ENCODE results near the gene PHF20.
"Not testable (repeated sequence)": the region's sequence is repeated elsewhere in the genome, so short reads cannot be mapped to it uniquely, and the experiment has no call there.

PHF20 gene

GRCh38 chr20:35739294-35740163, 32.3 kb upstream of the PHF20 start:
- DNase-seq, result peak; percentile 19

DNA sequence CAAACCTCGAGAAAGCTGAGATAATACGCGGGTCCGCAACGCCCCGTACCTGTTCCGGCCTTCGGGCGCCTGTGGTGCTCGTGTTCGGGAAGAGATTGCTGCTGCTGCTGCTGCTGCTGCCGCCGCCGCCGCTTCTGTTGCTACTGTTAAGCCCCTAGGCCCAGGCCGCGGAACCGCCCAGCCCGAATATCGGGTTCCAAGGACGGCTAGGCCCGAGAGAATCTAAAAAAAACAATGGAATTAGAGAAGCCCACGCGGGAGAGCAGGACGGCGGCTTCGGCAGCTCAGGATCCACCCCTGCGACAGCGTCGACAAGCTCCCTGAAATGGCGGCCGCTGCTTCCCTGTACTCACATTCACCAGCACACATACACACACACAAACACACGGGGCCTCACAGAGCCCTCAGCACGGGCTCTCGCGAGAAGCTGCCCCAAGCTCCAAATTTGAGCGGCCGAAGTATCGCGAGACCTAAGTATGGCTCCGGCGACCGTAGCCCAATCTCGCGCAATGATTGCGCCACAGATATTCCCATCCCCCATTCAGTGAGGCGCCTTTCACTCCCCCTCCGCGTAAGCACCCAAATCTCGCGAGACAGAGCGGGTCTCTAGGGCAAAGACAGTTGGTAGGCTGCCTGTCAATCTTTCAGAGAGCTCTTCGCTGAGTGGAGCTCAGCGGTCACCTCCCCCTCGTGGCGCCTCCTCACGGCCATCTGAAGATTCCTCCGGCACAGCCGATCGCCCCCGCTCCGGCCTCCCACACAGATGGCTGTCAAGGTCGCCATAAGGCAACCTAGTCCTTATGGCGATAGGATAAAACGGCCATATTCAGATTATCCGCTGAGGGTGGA, 29.7 kb upstream of the PHF20 start, which contains the start of gene RBM39:
Gene RBM39 (minus strand): TSS at position 369 of the 849 bp plus-strand sequence. CDS start 1,386 bp downstream, outside the sequence.
- DNase-seq, result peak; percentile 100

DNA sequence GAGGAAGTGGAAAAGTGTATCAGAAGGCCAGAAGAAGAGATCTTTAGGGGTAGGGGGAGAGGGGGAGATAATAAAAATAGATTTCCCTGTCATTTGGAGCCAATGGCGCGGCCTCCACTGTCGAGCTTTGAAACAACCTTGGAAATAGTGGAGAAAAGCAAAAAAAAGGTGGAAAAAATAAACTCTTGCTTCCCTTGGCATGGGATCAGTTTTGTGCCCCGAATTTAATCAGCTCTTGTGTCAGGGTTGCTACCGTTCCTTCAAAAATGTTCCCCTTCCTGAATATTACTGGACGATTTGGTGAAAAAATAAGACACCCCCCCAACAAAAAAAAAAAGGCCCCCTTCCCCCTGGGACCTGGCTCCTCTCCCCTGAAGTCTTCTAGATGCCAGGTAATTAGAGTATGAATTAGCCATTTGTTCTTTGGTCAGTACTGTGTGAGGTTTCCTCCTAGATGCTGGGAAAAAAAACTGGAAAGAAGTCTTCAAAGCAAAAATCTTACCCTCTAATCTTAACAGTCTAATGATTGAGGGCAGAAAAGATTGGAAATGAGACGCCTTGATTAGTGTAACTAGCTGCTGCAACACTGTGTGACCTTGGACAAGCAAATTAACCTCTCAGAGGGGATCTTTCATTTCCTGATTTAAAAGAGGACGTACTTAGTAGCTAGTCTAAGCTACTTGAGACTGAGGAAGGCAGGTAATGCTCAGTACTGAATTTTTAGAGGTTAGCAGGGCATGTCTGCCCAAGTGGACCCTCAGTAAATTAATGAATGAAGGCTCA, 28.9 kb upstream of the PHF20 start:
- DNase-seq, result peak; percentile 70

DNA sequence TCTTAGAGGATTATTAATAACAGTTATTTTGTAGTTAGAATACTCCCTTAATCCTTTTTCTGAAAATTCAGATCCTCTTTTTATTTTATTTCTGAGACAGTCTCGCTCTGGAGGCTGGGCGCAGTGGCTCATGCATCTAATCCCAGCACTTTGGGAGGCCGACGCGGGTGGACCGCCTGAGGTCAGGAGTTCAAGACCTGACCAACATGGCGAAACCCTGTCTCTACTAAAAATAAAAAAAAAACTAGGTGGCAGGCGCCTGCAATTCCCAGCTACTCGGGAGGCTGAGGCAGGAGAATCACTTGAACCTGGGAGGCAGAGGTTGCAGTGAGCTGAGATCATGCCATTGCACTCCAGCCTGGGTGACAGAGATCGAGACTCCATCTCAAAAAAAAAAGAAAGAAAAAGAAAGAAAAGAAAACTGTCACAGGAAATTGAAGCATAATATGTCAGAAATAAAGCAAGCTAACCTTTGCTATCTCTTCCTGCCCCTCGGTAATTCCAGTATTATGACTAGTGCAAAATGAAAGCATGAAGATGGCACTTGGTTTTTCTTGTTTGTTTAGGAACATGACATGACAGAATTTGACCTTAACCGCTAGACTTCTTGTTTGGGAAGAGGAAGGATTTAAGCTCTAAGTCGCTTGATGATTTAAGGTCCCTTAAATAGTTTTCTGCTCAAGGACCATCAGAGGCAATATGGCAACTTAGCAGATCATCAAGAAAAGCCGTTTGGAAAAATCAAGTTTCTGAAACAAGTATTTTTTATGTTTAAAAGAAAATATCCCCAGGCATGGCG, 27.9 kb upstream of the PHF20 start:
- peak; percentile 57 for DNase-seq

DNA sequence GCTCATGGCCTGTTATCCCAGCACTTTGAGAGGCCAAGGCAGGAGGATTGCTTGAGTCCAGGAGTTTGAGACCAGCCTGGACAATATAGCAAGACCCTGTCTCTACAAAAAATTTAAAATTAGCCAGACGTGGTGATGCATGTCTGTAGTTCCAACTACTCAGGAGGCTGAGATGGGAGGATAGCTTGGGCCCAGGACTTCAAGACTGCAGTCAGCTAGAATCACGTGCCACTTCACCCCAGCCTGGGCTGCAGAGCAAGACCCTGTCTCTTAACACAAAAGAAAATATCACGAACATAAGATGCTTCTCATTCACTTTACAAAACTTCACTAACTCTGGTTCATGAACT, 27.3 kb upstream of the PHF20 start:
- not testable (repeated sequence) for DNase-seq

DNA sequence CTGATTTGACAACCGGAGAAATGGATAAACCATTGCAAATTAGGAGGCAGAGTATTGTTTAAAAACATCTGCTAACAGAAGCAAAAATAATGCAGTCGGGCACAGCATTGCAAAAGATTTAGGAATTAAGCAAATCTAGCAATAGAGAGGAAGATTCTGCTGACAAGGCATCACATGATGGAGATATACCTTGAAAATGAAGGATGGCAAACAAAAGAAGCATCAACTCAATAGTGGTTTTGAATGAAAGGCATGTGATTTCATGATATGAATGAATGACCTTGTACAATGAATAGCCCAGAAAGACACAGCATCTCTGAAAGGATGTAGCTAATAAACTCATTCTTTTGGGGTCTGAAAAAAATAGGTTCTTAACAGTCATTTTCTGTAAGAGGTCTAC, 21.2 kb upstream of the PHF20 start:
- no peak for DNase-seq

DNA sequence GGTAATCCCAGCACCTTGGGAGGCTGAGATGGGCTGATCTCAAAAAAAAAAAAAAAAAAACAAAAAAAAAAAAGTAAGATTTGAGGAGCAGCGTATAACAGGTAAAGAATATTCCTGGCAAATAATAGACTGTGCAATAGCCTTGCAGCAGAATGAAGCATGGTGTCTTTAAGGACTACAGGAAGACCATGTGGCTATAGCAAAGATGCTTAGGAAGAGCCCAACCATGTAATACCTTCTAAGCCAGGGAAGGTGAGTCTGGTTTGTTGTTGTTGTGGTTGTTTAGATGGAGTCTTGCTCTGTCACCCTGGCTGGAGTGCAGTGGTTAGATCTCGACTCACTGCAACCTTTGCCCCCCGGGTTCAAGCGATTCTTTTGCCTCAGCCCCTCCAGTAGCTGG, 15.4 kb upstream of the PHF20 start:
- DNase-seq, result no peak

GRCh38 chr20:35757098-35757705, 14.6 kb upstream of the PHF20 start:
- DNase-seq, result no peak

GRCh38 chr20:35761548-35761947, 10.3 kb upstream of the PHF20 start:
- not testable (repeated sequence) for DNase-seq

GRCh38 chr20:35762461-35762860, 9.4 kb upstream of the PHF20 start:
- DNase-seq, result no peak

DNA sequence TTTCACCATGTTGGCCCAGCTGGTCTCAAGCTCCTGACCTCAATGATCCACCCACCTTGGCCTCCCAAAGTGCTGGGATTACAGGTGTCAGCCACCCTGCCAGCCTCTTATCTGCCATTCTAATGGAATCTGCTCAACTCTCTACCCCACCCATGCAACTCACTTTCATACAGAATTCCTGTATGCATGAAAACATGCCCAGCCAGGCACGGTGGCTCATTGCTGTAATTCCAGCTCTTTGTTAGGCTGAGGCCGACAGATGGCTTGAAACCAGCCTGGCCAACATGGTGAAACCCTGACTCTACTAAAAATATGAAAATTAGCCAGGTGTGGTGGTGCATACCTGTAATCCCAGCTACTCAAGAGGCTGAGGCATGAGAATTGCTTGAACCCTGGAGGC, 6.9 kb upstream of the PHF20 start:
- not testable (repeated sequence) for DNase-seq

- DNase-seq, result no peak
These were observed 5.0 kb upstream of the PHF20 start for GRCh38 chr20:35766843-35767242.

GRCh38 chr20:35767683-35768481, 3.9 kb upstream of the PHF20 start:
- DNase-seq, result no peak

GRCh38 chr20:35768731-35769664, 2.8 kb upstream of the PHF20 start:
- DNase-seq, result peak; percentile 66

- DNase-seq, result peak; percentile 56
These were observed 487 bp upstream of the PHF20 start for GRCh38 chr20:35771367-35771688.

GRCh38 chr20:35772563-35773058, 796 bp downstream of the PHF20 start:
- DNase-seq, result no peak

DNA sequence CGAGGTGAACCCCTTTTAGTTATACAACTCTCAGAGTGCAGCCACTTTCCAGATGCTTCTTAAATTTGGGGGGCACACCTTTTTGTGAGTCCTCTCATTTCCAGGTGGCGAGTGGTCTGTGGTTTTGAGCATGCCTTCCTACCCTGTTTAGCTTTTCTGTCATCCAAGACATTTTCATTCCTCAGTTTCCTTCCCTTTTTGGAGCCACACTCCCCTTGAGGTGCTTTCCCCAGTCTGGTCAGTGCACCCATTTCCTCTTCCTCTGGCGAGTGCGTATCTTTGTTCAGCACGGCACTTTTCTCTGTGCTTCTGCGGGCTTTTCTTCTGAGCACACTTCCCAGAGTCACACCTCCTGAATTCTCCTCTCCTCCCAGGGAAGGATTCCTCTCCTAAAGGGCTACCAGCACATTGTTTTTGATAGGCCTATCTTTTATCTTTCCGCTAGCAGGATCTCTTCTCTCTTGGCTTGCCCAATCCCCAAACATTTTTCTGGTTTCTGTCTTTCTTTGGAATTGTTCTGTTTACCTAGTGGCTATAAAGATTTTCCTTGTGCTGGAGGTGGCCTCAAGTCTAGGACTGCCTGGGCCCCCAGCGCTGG, 1.4 kb downstream of the PHF20 start:
- no peak for DNase-seq

- no peak for DNase-seq
These were observed 2.6 kb downstream of the PHF20 start for GRCh38 chr20:35774391-35774790.

DNA sequence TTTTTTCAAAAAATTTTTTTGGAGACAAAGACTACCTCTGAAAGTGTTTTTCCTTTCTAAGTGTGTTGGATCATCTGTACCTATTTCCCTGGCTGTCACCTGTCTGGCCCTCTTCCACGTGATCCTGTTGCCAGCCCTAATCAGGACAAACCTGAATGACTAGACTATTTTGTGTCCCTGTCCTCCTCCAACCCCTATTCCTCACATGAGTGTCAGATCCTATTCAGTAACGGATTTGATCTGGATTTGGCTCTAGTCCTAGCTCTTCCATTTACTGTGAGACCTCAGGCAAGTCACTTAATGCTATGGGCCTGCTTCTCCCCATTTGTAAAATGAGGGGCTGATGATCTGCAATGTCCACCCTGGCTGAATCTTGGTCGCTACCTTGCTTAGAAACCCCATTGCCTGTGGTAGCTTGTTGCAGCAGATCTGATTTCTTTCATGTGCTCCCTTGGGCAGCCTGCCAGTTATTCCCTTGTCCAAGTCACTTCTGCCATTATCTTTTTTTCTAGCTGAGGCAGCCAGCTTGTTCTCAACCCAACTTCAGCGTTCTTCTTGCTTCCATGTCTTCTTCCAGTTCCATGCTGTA, 4.8 kb downstream of the PHF20 start:
- peak; percentile 80 for DNase-seq

All from DMS53 (cell line).